ENCODE measurements around the gene ABHD15.

DNA sequence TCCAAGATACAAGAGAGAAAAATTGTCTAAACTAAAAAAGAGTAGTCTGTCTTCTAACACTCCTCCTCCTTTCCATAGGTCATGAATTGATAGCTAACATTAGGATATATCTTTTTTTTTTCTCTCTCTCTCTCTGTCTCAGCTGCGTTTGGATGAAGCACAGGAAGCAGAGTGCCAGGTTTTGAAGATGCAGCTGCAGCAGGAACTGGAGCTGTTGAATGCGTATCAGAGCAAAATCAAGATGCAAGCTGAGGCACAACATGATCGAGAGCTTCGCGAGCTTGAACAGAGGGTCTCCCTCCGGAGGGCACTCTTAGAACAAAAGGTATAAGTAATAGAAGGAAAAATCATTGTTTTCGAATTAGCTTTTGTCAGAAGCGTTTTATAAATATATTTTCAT, 32.9 kb downstream of the ABHD15 start:
- TF ChIP-seq EZH2 (IDR thresholded peaks at IDR 0.05) (no peak), ATF3 (IDR thresholded peaks at IDR 0.05) (no peak), SIN3A (IDR thresholded peaks at IDR 0.05; ENCODE audit: low read depth) (no peak), POLR2A (IDR thresholded peaks at IDR 0.05; ENCODE audit: borderline replicate concordance, extremely low read depth, insufficient read depth, insufficient read length) (no peak), RAD21 (IDR thresholded peaks at IDR 0.05; ENCODE audit: low read depth) (no peak), POLR2AphosphoS5 (IDR thresholded peaks at IDR 0.05; ENCODE audit: low read depth, low read length) (no peak), JUND (IDR thresholded peaks at IDR 0.05) (no peak), EGR1 (IDR thresholded peaks at IDR 0.05; ENCODE audit: low read depth) (no peak), ZFX (IDR thresholded peaks at IDR 0.05) (no peak), TCF7L2 (IDR thresholded peaks at IDR 0.05; ENCODE audit: borderline replicate concordance, extremely low read depth, insufficient read depth, insufficient read length) (no peak), SRF (IDR thresholded peaks at IDR 0.05; ENCODE audit: low read depth) (no peak)
- TF ChIP-seq, protein P1, sequence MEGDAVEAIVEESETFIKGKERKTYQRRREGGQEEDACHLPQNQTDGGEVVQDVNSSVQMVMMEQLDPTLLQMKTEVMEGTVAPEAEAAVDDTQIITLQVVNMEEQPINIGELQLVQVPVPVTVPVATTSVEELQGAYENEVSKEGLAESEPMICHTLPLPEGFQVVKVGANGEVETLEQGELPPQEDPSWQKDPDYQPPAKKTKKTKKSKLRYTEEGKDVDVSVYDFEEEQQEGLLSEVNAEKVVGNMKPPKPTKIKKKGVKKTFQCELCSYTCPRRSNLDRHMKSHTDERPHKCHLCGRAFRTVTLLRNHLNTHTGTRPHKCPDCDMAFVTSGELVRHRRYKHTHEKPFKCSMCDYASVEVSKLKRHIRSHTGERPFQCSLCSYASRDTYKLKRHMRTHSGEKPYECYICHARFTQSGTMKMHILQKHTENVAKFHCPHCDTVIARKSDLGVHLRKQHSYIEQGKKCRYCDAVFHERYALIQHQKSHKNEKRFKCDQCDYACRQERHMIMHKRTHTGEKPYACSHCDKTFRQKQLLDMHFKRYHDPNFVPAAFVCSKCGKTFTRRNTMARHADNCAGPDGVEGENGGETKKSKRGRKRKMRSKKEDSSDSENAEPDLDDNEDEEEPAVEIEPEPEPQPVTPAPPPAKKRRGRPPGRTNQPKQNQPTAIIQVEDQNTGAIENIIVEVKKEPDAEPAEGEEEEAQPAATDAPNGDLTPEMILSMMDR (IDR thresholded peaks at IDR 0.05 in 2 of 3, conservative IDR thresholded peaks at IDR 0.05 in 1 of 3; ENCODE audit: borderline replicate concordance in 1 of 3, insufficient read depth in 1 of 3, low read depth in 2 of 3, low read length in 2 of 3), result no peak
- TF ChIP-seq, protein P2, sequence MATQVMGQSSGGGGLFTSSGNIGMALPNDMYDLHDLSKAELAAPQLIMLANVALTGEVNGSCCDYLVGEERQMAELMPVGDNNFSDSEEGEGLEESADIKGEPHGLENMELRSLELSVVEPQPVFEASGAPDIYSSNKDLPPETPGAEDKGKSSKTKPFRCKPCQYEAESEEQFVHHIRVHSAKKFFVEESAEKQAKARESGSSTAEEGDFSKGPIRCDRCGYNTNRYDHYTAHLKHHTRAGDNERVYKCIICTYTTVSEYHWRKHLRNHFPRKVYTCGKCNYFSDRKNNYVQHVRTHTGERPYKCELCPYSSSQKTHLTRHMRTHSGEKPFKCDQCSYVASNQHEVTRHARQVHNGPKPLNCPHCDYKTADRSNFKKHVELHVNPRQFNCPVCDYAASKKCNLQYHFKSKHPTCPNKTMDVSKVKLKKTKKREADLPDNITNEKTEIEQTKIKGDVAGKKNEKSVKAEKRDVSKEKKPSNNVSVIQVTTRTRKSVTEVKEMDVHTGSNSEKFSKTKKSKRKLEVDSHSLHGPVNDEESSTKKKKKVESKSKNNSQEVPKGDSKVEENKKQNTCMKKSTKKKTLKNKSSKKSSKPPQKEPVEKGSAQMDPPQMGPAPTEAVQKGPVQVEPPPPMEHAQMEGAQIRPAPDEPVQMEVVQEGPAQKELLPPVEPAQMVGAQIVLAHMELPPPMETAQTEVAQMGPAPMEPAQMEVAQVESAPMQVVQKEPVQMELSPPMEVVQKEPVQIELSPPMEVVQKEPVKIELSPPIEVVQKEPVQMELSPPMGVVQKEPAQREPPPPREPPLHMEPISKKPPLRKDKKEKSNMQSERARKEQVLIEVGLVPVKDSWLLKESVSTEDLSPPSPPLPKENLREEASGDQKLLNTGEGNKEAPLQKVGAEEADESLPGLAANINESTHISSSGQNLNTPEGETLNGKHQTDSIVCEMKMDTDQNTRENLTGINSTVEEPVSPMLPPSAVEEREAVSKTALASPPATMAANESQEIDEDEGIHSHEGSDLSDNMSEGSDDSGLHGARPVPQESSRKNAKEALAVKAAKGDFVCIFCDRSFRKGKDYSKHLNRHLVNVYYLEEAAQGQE (IDR thresholded peaks at IDR 0.05; ENCODE audit: low read depth), result no peak

Measured in HCT116 (cell line).